HepG2 (cell line): Measurements from ENCODE around the gene KIAA0825. TPM values are rescaled to one million over a fixed set of nuclear protein-coding genes. Genes with fewer than 3 reads are reported as not detected.

Experiments used
- ATAC-seq: fragments of 200-7000 bp; cut with Tn5 transposase; 3 replicates; pipeline ENCODE4 v1.9.1; 2020; ENCODE audit warnings: mild to moderate bottlenecking, moderate library complexity
- BruUV-seq: library from RNA; stranded (reverse); fragments of 400-500 nt; replicated peaks from 2 replicates; lab custom pipeline; 2021; lab: Mats Ljungman, UMichigan
- CTCF ChIA-PET: fragments of 300-600 bp; formaldehyde crosslinking; extraction: SDS; loops from one replicate; lab custom pipeline; 2021; ENCODE audit warnings: low total read pairs, inconsistent platforms, low intra/inter-chr PET ratio; lab: Yijun Ruan, JAX
- POLR2A ChIA-PET: fragments of 350-600 bp; sonication (Branson Sonifier 250); formaldehyde crosslinking; loops from one replicate; lab custom pipeline; 2020; ENCODE audit warnings: antibody characterized with exemption, inconsistent platforms; lab: Yijun Ruan, JAX
- DNase-seq: peaks from one replicate; pipeline ENCODE4 v3.0.0-alpha.2; 2015; ENCODE audit warnings: low spot score
- FAIRE-seq: peaks from 3 replicates; lab custom pipeline; 2011; peaks lifted over from hg19 to GRCh38; lab: Jason Lieb, UNC
- H2AFZ ChIP-seq: one replicate; pipeline ENCODE4 v1.6.1; 2011; ENCODE audit warnings: low read length, inconsistent platforms
- H3K27ac ChIP-seq: fragments of 300-600 bp; 3 replicates; pipeline ENCODE4 v1.8.0; 2011; ENCODE audit warnings: mixed run types, mild to moderate bottlenecking, mixed read lengths, low read length, inconsistent platforms; ENCODE audit not compliant: insufficient read depth; ENCODE audit errors: extremely low read length
- H3K27me3 ChIP-seq, 2 experiments: fragments of 200-600 bp in 1 of 2; 2 replicates in 1 of 2; 3 replicates in 1 of 2; pipeline versions ENCODE4 v1.6.0 to v1.8.0; 2011; ENCODE audit warnings: low read length in 2 of 2, mild to moderate bottlenecking in 2 of 2, moderate library complexity in 2 of 2, inconsistent platforms in 1 of 2; ENCODE audit not compliant: insufficient read depth in 2 of 2, control insufficient read depth in 1 of 2
- H3K36me3 ChIP-seq, 2 experiments: fragments of 200-600 bp in 1 of 2; replicated peaks in 1 of 2; 2 replicates in 1 of 2; 3 replicates in 1 of 2; pipeline versions ENCODE4 v1.5.1 to v1.8.0; 2011; ENCODE audit warnings: low read length in 2 of 2, inconsistent platforms in 1 of 2; ENCODE audit not compliant: insufficient read depth in 2 of 2, control insufficient read depth in 1 of 2
- H3K4me1 ChIP-seq: 2 replicates; pipeline ENCODE4 v1.5.1; 2012; ENCODE audit warnings: low read length, inconsistent platforms; ENCODE audit not compliant: insufficient read depth
- H3K4me2 ChIP-seq: 2 replicates; pipeline ENCODE4 v1.6.0; 2011; ENCODE audit warnings: low read depth, low read length, inconsistent platforms
- H3K4me3 ChIP-seq, 3 experiments: fragments of 200-600 bp in 1 of 3; sonication (generic), shearing (Covaris generic) in 1 of 3; replicated peaks in 1 of 3; 2 replicates each; pipeline ENCODE4 v1.5.1; 2011 to 2016; ENCODE audit warnings: low read length in 3 of 3, inconsistent platforms in 2 of 3, low read depth in 2 of 3, mild to moderate bottlenecking in 2 of 3, control low read depth in 1 of 3, mixed read lengths in 1 of 3; ENCODE audit not compliant: insufficient read depth in 1 of 3
- H3K79me2 ChIP-seq: one replicate; pipeline ENCODE4 v1.6.1; 2011; ENCODE audit warnings: low read length, inconsistent platforms; ENCODE audit not compliant: insufficient read depth
- H3K9ac ChIP-seq: 2 replicates; pipeline ENCODE4 v1.6.0; 2011; ENCODE audit warnings: mild to moderate bottlenecking, low read depth, low read length, inconsistent platforms; ENCODE audit not compliant: insufficient read depth
- H3K9me3 ChIP-seq: 2 replicates; pipeline ENCODE4 v1.5.1; 2012; ENCODE audit warnings: mild to moderate bottlenecking, low read length
- H4K20me1 ChIP-seq: 2 replicates; pipeline ENCODE4 v1.6.0; 2011; ENCODE audit warnings: inconsistent platforms, mild to moderate bottlenecking, low read length, moderate library complexity; ENCODE audit not compliant: insufficient read depth
- ASH2L ChIP-seq: fragments of 300-600, 200-600 bp; sonication (generic); IDR thresholded peaks from 2 replicates; pipeline ENCODE4 v1.7.0; 2017; ENCODE audit warnings: low read depth, mild to moderate bottlenecking, moderate library complexity, mixed read lengths, low read length; ENCODE audit not compliant: insufficient read length
- CHD4 ChIP-seq: fragments of 200-600 bp; sonication (generic); IDR thresholded peaks from 2 replicates; pipeline ENCODE4 v1.7.0; 2017; ENCODE audit warnings: mild to moderate bottlenecking, low read length, borderline replicate concordance
- GPN1 ChIP-seq: sonication (generic); formaldehyde crosslinking; IDR thresholded peaks from 2 replicates; pipeline ENCODE4 v1.5.1; 2020; ENCODE audit warnings: missing genetic modification reagents, borderline replicate concordance
- HOXD1 ChIP-seq: sonication (generic); formaldehyde crosslinking; IDR thresholded peaks from 2 replicates; pipeline ENCODE4 v1.5.0; 2020; ENCODE audit warnings: missing genetic modification reagents
- KDM1A ChIP-seq: IDR thresholded peaks from 2 replicates; pipeline ENCODE4 v1.6.1; 2016; ENCODE audit warnings: missing compliant biosample characterization
- NFATC3 ChIP-seq: sonication (generic); formaldehyde crosslinking; IDR thresholded peaks from 2 replicates; pipeline ENCODE4 v1.5.1; 2020; ENCODE audit warnings: mild to moderate bottlenecking, missing genetic modification reagents
- NRL ChIP-seq: sonication (generic); formaldehyde crosslinking; IDR thresholded peaks from 2 replicates; pipeline ENCODE4 v1.5.0; 2020; ENCODE audit warnings: missing genetic modification reagents, mild to moderate bottlenecking, moderate library complexity, borderline replicate concordance
- TAF15 ChIP-seq: fragments of 200-400 bp; formaldehyde crosslinking; IDR thresholded peaks from one replicate; pipeline ENCODE4 v1.6.1; 2018; ENCODE audit warnings: mild to moderate bottlenecking, low read depth, low read length; ENCODE audit not compliant: poor library complexity, severe bottlenecking
- ZBTB4 ChIP-seq: sonication (generic); formaldehyde crosslinking; IDR thresholded peaks from 2 replicates; pipeline ENCODE4 v1.4.0; 2020; ENCODE audit warnings: missing genetic modification reagents, mild to moderate bottlenecking, borderline replicate concordance
- ZMAT5 ChIP-seq: sonication (generic); formaldehyde crosslinking; IDR thresholded peaks from 2 replicates; pipeline ENCODE4 v1.5.0; 2020; ENCODE audit warnings: mild to moderate bottlenecking, low read depth, missing genetic modification reagents, borderline replicate concordance
- ZNF337 ChIP-seq: sonication (generic); formaldehyde crosslinking; IDR thresholded peaks from 2 replicates; pipeline ENCODE4 v1.5.1; 2020; ENCODE audit warnings: missing genetic modification reagents, low read depth, mild to moderate bottlenecking, borderline replicate concordance
- ZNF33A ChIP-seq: sonication (generic); formaldehyde crosslinking; IDR thresholded peaks from 2 replicates; pipeline ENCODE4 v1.5.1; 2020; ENCODE audit warnings: missing genetic modification reagents, mild to moderate bottlenecking, moderate library complexity, borderline replicate concordance
- ZNF530 ChIP-seq: sonication (generic); formaldehyde crosslinking; IDR thresholded peaks from 2 replicates; pipeline ENCODE4 v1.5.0; 2020; ENCODE audit warnings: low read depth, mild to moderate bottlenecking, missing genetic modification reagents
- ZNF790 ChIP-seq: sonication (generic); formaldehyde crosslinking; IDR thresholded peaks from 2 replicates; pipeline ENCODE4 v1.8.0; 2022; ENCODE audit warnings: missing genetic modification reagents, mild to moderate bottlenecking, borderline replicate concordance
- ZNF878 ChIP-seq: sonication (generic); formaldehyde crosslinking; IDR thresholded peaks from 2 replicates; pipeline ENCODE4 v1.8.1; 2023; ENCODE audit warnings: mild to moderate bottlenecking, missing genetic modification reagents, moderate library complexity
- WGBS: methylation state at CpG from one replicate; pipeline ENCODE4 v1.1.6; 2017; ENCODE audit warnings: low lambda C conversion rate; 5-methylcytosine and 5-hydroxymethylcytosine counted together
- in situ Hi-C: cut with HindIII; loops from 2 replicates; pipeline ENCODE4 v1.10.0; 2017; ENCODE audit warnings: low pct_unique_long_range_greater_than_20kb; ENCODE audit not compliant: extremely low pct_ligation_motif_present
- intact Hi-C: fragments of 100-400 bp; cut with micrococcal nuclease; formaldehyde crosslinking; loops from one replicate; pipeline ENCODE4 v1.10.0; 2022; ENCODE audit not compliant: unreplicated experiment
- polyA plus RNA-seq, 8 experiments: library from polyadenylated mRNA; depleted of rRNA in 3 of 8; stranded (reverse) in 7 of 8; unstranded in 1 of 8; fragments of >200 nt; fragmentation: Illumina TruSeq in 4 of 8; extraction: Trizol in 4 of 8; gene quantifications; 2 replicates each; pipeline versions ENCODE4 v1.2.1 to v1.2.3, GENCODE V29; 2011 to 2016; ENCODE audit warnings: low read depth in 4 of 8, missing spikeins in 1 of 8, mixed read lengths in 1 of 8; ENCODE audit not compliant: insufficient read depth in 1 of 8
- total RNA-seq, 5 experiments: library from RNA; depleted of rRNA; stranded (reverse); fragments of >200 nt; fragmentation: Illumina TruSeq; extraction: Trizol; gene quantifications; 2 replicates each; pipeline ENCODE4 v1.2.3, GENCODE V29; 2016; ENCODE audit warnings: low read depth in 1 of 5

KIAA0825 gene
- total and polyA plus RNA-seq, 2 of the 13 experiments (the other 11 are each of a cell fraction or from before 2014, with no cell fraction given) = 0.05 to 0.51 TPM

GRCh38 chr5:94361832-94362796 is 256.3 kb downstream of the KIAA0825 start (continued):
- TF ChIP-seq CHD4 (no peak), ASH2L (no peak)

GRCh38 chr5:94361161-94361560 is 257.2 kb downstream of the KIAA0825 start:
- H3K4me1 ChIP-seq = no peaks in the 10 kb centered on the region
- H3K4me2 ChIP-seq = no peak overlapping the region
- no peaks in the 10 kb centered on the region for H3K9me3 ChIP-seq
- no TSS peak for BruUV-seq
- no peak for ATAC-seq
- H3K4me3 ChIP-seq = no peak overlapping the region
- no peak for TF ChIP-seq ZNF790
- no peak for TF ChIP-seq NFATC3 (CRISPR knock-in tag)
- no peak for TF ChIP-seq ZNF337 (CRISPR knock-in tag)
- no peak for TF ChIP-seq KDM1A (CRISPR knock-in tag)
- TF ChIP-seq ZBTB4 (CRISPR knock-in tag) = no peak
- no peak for TF ChIP-seq ZNF530 (CRISPR knock-in tag)
- TF ChIP-seq GPN1 = no peak
- no peak for TF ChIP-seq HOXD1 (CRISPR knock-in tag)
- no peak for TF ChIP-seq ZNF33A (CRISPR knock-in tag)
- TF ChIP-seq ZNF878 (CRISPR knock-in tag) = no peak
- no peak for TF ChIP-seq ZMAT5 (CRISPR knock-in tag)
- no peak for TF ChIP-seq NRL (CRISPR knock-in tag)
- no peak for TF ChIP-seq TAF15
- TF ChIP-seq, all 625 proteins: peak for 0
- Histone ChIP-seq H3K27ac (no peak overlapping the region), H2AFZ (no peak overlapping the region), H4K20me1 (no peaks in the 10 kb centered on the region), H3K79me2 (no peaks in the 10 kb centered on the region), H3K27me3 (no peaks in the 10 kb centered on the region), H3K9ac (no peak overlapping the region), H3K36me3 (no peaks in the 10 kb centered on the region)
- in situ Hi-C loops (no loop called here), intact Hi-C loops (no loop called here)
- ChIA-PET CTCF (no interaction called here), POLR2A (no interaction called here)
- DNase-seq (no peak), FAIRE-seq (no peak)
- 3% methylated on average over 1 of the region's 1 CpG for WGBS
